Activated B cell treated with CpG ODN at 0.5 μM for 24 hours (primary cell): ENCODE data around the gene TMEM40. TPM values are rescaled to one million over a fixed set of nuclear protein-coding genes. Genes with fewer than 3 reads are reported as not detected.
"Not testable (repeated sequence)": the region's sequence is repeated elsewhere in the genome, so short reads cannot be mapped to it uniquely, and the experiment has no call there.

Source experiments
- ATAC-seq: fragments of 200-7000 bp; cut with Tn5 transposase; one replicate; pipeline ENCODE4 v1.10.0; 2021; ENCODE audit warnings: low read depth, mild to moderate bottlenecking, moderate library complexity
- CTCF ChIA-PET: fragments of 350-600 bp; sonication (Branson Sonifier 250); formaldehyde crosslinking; loops from one replicate; lab custom pipeline; 2021; ENCODE audit warnings: antibody characterized with exemption; lab: Charles Lee
- POLR2A ChIA-PET: fragments of 350-600 bp; sonication (Branson Sonifier 250); formaldehyde crosslinking; loops from one replicate; lab custom pipeline; 2021; ENCODE audit warnings: antibody characterized with exemption; lab: Charles Lee
- DNase-seq: peaks from one replicate; pipeline ENCODE4 v3.0.0; 2022
- H3K27ac Mint-ChIP-seq: one replicate; pipeline ENCODE4 v1.8.0; 2020; ENCODE audit warnings: mixed read lengths
- H3K27me3 Mint-ChIP-seq: one replicate; pipeline ENCODE4 v1.8.0; 2021; ENCODE audit warnings: mixed read lengths
- H3K36me3 Mint-ChIP-seq: one replicate; pipeline ENCODE4 v1.8.0; 2021; ENCODE audit warnings: low read depth, mixed read lengths
- H3K4me1 Mint-ChIP-seq: one replicate; pipeline ENCODE4 v1.8.0; 2021; ENCODE audit warnings: mixed read lengths
- H3K4me3 Mint-ChIP-seq: one replicate; pipeline ENCODE4 v1.8.0; 2020; ENCODE audit warnings: mild to moderate bottlenecking, mixed read lengths
- H3K9me3 Mint-ChIP-seq: one replicate; pipeline ENCODE4 v1.8.0; 2020; ENCODE audit warnings: mixed read lengths
- intact Hi-C: fragments of 100-400 bp; cut with micrococcal nuclease; formaldehyde crosslinking; loops from one replicate; pipeline ENCODE4 v1.15.1; 2024
- total RNA-seq: library from RNA; stranded (reverse); gene quantifications from 2 replicates; pipeline ENCODE4 v1.2.3, GENCODE V29; 2022
- TF ChIP-seq, protein P1 (sequence below): fragments of 200-600 bp; IDR thresholded peaks from one replicate; pipeline ENCODE4 v1.8.0; 2022; ENCODE audit warnings: antibody characterized with exemption, mild to moderate bottlenecking

Gene TMEM40
- total RNA-seq, 1 donor from 2014 or later: not detected

DNA sequence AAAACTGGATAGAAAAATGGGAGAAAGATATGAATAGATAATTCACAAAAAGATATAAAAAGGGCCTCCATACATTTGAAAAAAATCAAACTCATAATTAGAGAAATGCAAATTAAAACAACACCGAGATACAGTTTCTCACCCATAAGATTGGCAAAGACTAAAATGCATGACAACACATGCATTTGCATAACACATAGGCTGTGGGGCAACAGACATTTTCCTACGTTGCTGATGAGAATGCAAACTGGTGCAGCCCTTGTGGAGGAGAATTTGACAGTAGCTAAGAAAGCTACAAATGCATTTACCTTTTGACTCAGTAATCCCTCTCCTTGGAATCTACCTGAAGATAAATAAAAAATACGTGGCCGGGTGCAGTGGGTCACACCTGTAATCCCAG, 26.0 kb upstream of the TMEM40 start:
- Mint-ChIP-seq H3K9me3 (no peaks in the 10 kb centered on the region), H3K4me1 (no peaks in the 10 kb centered on the region), H3K36me3 (no peaks in the 10 kb centered on the region), H3K27ac (no peak overlapping the region), H3K27me3 (peaks cover 21% of the 10 kb centered on the region), H3K4me3 (no peak overlapping the region)
- ATAC-seq: no peak
- CTCF ChIA-PET: no interaction called here
- POLR2A ChIA-PET: no interaction called here
- intact Hi-C loops: no loop called here
- DNase-seq: no peak
- TF ChIP-seq, protein P1, sequence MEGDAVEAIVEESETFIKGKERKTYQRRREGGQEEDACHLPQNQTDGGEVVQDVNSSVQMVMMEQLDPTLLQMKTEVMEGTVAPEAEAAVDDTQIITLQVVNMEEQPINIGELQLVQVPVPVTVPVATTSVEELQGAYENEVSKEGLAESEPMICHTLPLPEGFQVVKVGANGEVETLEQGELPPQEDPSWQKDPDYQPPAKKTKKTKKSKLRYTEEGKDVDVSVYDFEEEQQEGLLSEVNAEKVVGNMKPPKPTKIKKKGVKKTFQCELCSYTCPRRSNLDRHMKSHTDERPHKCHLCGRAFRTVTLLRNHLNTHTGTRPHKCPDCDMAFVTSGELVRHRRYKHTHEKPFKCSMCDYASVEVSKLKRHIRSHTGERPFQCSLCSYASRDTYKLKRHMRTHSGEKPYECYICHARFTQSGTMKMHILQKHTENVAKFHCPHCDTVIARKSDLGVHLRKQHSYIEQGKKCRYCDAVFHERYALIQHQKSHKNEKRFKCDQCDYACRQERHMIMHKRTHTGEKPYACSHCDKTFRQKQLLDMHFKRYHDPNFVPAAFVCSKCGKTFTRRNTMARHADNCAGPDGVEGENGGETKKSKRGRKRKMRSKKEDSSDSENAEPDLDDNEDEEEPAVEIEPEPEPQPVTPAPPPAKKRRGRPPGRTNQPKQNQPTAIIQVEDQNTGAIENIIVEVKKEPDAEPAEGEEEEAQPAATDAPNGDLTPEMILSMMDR: no peak

- CTCF ChIA-PET: no interaction called here
- Mint-ChIP-seq H3K4me3 (no peak overlapping the region), H3K27me3 (peaks cover 25% of the 10 kb centered on the region), H3K9me3 (no peaks in the 10 kb centered on the region), H3K36me3 (no peaks in the 10 kb centered on the region), H3K27ac (no peak overlapping the region), H3K4me1 (no peaks in the 10 kb centered on the region)
- TF ChIP-seq, protein P1: no peak
- intact Hi-C loops: no loop called here
- no peak for ATAC-seq
- DNase-seq: no peak
- POLR2A ChIA-PET: no interaction called here
Observed at GRCh38 chr3:12782172-12782815, 23.2 kb upstream of the TMEM40 start.

DNA sequence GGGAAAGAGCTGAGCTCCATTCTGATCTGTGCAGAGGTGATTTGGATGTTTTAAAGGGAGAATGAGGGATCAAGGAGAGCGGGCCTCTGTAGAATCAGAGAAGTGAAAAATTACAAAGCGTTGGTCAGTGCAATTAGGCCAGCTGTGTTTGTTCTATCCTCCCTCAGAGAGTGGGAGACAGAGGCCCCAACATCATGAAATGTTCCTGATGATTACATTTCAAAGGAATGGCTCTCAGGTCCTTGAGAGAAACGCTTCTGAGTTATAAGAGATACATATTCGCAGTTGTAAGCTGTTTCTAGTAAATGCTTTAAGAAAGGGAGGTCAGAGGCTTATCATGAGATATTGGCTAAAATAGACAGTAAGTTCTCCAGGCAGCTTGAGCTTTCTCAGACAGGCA, 21.7 kb upstream of the TMEM40 start:
- peaks cover 30% of the 10 kb centered on the region for H3K27me3 Mint-ChIP-seq
- no peak overlapping the region for H3K4me3 Mint-ChIP-seq
- POLR2A ChIA-PET: no interaction called here
- TF ChIP-seq, protein P1: no peak
- H3K9me3 Mint-ChIP-seq: no peaks in the 10 kb centered on the region
- no peaks in the 10 kb centered on the region for H3K36me3 Mint-ChIP-seq
- H3K27ac Mint-ChIP-seq: no peak overlapping the region
- intact Hi-C loops: no loop called here
- DNase-seq: no peak
- CTCF ChIA-PET: no interaction called here
- H3K4me1 Mint-ChIP-seq: no peaks in the 10 kb centered on the region
- no peak for ATAC-seq

DNA sequence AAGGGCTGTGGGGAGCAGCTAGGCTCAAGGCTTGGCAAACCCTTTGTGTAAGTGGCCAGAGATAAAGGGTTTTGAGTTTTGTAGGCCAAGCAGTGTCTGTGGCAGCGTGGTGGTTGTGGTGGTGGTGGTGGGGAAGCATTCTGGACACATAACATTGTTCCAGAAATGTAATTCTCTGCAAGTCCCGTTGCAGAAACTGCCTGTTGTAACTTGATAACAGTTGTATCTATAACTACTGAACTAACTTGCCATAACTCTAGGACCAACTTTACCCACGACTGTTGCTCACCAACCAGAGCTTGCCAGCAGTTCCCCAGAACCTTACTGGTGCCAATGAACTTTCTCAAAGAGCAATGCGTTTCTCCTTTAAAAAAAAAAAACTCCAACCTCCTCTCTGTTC, 18.1 kb upstream of the TMEM40 start:
- CTCF ChIA-PET: no interaction called here
- Mint-ChIP-seq H3K4me1 (peaks cover 5% of the 10 kb centered on the region), H3K36me3 (no peaks in the 10 kb centered on the region), H3K4me3 (no peak overlapping the region), H3K9me3 (peaks cover 11% of the 10 kb centered on the region), H3K27me3 (peaks cover 18% of the 10 kb centered on the region), H3K27ac (no peak overlapping the region)
- DNase-seq (no peak), ATAC-seq (no peak)
- intact Hi-C loops: no loop called here
- POLR2A ChIA-PET: no interaction called here
- TF ChIP-seq, protein P1: no peak

DNA sequence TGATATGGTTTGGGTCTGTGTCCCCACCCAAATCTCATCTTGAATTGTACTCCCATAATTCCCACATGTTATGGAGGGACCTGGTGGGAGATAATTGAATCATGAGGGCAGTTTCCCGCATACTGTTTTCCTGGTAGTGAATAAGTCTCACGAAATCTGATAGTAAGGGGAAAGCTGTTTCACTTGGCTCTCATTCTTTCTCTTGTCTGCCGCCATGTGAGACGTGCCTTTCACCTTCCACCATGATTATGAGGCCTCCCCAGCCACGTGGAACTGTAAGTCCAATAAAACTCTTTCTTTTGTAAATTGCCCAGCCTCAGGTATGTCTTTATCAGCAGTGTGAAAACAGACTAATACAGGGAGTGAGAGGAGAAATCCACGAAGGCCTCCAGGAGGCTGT, 16.9 kb upstream of the TMEM40 start:
- peaks cover 18% of the 10 kb centered on the region for H3K27me3 Mint-ChIP-seq
- ATAC-seq, H3K4me1 Mint-ChIP-seq, POLR2A ChIA-PET, H3K27ac Mint-ChIP-seq, H3K4me3 Mint-ChIP-seq, H3K36me3 Mint-ChIP-seq, CTCF ChIA-PET, intact Hi-C loops, DNase-seq: not testable (repeated sequence)
- H3K9me3 Mint-ChIP-seq: peaks cover 11% of the 10 kb centered on the region

- ATAC-seq (no peak), DNase-seq (no peak)
- ChIA-PET CTCF (no interaction called here), POLR2A (no interaction called here)
- Mint-ChIP-seq H3K36me3 (no peaks in the 10 kb centered on the region), H3K4me1 (peaks cover 5% of the 10 kb centered on the region), H3K27me3 (peaks cover 16% of the 10 kb centered on the region), H3K9me3 (peaks cover 11% of the 10 kb centered on the region), H3K4me3 (no peak overlapping the region), H3K27ac (no peak overlapping the region)
- intact Hi-C loops: no loop called here
- TF ChIP-seq, protein P1: no peak
Observed at GRCh38 chr3:12775226-12775625, 16.2 kb upstream of the TMEM40 start.
